NT2/D1 (cell line): ENCODE results near the gene NTNG1.

Experiments used
- SUZ12 ChIP-seq: IDR thresholded peaks from 2 replicates; pipeline ENCODE4 v1.6.1; 2011; ENCODE audit not compliant: insufficient read length, insufficient read depth; ENCODE audit errors: extremely low read depth
- YY1 ChIP-seq: IDR thresholded peaks from 2 replicates; pipeline ENCODE4 v1.6.1; 2011; ENCODE audit not compliant: insufficient read length, insufficient read depth

DNA sequence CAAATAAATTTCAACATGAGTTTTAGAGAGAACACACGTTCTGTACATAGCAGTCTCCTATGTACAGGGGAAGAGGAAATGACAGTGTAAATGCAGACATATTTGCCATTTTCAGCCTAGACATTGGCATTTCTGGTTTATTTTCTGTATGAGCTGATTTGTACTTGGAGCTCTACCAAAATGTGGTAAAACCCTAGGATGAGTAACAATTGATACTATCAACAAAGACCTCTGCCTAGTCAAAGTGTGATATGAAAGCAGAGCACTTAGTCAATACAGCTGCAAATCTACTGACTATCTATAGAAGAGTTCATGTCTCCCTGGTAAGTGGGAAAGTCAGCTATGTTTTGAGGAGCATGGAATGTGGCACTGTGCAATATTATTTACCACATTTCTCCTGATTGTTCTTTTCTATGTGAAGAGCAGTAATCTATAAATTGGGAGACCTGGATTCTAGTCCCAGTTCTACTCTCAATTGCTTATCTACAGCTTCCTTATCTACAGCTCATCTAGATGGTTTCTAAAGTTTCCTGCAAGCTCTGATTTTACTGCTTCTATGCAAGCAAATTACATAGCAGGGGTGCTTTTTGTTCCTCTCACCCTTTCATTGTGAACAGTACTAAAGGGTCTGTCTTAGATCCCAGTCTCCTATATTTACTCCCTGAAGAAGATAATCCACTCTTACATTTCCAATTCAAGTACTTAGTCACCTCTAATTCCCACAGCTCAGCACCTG, 334.2 kb downstream of the NTNG1 start:
- TF ChIP-seq YY1 = no peak
- TF ChIP-seq SUZ12 = no peak
